ENCODE measurements around the gene POLDIP3.
"Not testable (repeated sequence)": the region's sequence is repeated elsewhere in the genome, so short reads cannot be mapped to it uniquely, and the experiment has no call there.

The POLDIP3 gene

DNA sequence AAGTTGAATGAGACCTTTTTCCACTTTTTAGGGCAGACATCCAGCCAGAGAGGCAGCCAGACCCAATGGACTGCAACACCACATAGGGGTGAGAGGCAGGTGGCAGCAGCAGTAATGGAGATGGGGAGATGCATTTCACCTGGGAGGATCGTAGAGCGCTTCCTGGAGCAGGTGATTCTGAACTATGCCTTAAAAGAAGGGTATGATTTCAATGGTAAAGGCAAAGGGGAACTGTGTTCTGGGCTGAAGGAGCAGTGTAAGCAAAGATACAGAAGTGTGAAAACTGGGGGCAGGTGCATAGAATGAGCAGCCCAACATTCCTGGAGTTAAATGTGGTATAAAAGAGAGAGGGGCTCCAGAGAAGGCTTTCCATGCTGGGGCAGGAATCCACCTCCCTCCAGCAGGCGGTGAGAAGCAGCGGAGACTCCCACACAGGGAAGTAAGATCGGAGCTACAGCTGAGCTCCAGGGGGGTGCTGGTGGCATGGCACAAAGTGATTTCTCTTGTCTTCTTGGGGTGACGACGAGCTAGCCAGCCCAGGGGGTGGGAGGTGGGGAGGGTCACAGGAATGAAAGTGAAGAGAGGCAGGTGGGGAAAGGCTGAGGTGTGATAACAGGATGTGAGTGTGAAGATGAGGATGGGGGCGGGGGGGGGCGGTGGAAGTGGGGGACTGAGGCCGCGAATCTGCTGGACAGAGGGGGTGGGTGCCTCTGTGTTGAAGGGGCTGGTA, 65.2 kb downstream of the POLDIP3 start:
- no peak for DNase-seq (ENCODE audit: low read depth)
- no peak overlapping the region for H3K4me3 ChIP-seq (ENCODE audit: low read length)
- TF ChIP-seq, protein P1, sequence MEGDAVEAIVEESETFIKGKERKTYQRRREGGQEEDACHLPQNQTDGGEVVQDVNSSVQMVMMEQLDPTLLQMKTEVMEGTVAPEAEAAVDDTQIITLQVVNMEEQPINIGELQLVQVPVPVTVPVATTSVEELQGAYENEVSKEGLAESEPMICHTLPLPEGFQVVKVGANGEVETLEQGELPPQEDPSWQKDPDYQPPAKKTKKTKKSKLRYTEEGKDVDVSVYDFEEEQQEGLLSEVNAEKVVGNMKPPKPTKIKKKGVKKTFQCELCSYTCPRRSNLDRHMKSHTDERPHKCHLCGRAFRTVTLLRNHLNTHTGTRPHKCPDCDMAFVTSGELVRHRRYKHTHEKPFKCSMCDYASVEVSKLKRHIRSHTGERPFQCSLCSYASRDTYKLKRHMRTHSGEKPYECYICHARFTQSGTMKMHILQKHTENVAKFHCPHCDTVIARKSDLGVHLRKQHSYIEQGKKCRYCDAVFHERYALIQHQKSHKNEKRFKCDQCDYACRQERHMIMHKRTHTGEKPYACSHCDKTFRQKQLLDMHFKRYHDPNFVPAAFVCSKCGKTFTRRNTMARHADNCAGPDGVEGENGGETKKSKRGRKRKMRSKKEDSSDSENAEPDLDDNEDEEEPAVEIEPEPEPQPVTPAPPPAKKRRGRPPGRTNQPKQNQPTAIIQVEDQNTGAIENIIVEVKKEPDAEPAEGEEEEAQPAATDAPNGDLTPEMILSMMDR (IDR thresholded peaks at IDR 0.05; ENCODE audit: insufficient read depth, low read depth, low read length, missing control alignments), result no peak

DNA sequence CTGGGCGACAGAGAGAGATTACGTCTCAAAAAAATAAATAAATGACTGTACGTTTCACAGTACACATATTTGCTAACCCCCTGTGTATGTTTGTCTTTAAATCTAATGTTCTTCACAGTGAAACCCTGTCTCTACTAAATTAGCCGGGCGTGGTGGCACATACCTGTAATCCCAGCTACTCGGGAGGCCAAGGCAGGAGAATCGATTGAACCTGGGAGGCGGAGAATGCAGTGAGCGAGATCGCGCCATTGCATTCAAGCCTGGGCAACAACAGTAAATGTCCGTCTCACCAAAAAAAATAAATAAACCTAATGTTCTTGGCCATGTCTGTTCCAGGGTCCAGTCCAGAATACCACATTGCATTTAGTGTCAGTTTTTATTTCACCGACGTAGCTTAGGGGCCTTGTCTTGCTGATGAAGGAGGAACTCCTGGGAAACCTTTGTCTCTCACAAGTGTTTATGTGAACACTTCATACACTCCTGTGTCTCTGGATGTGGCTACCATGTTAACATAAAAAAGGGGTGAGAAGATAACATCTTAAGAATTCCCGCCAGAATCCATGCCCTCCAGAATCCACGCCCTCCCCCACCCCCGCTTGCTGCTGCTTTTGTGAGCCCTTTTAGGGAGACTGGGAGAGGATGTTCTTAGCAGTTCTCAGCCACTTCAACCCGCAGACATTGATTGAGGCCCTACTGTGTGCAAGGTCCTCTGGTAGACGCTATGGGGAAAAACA, 65.9 kb downstream of the POLDIP3 start:
- TF ChIP-seq, protein P1 (IDR thresholded peaks at IDR 0.05; ENCODE audit: insufficient read depth, low read depth, low read length, missing control alignments), result no peak

DNA sequence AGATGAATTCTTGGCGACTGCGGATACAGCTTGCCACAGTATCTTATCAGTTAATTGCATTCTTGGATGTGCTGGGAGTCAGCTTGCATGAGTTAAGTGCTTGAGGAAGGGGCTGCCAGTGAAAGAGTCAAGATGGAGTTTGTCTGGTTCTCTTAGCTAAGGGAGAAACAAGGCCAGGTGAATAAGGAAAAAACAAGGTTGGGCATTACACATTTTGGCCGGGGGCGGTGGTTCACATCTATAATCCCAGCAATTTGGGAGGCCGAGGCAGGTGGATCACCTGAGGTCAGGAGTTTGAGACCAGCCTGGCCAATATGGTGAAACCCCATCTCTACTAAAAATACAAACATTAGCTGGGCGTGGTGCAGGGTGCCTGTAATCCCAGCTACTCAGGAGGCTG, 66.6 kb downstream of the POLDIP3 start:
- H3K4me3 ChIP-seq (ENCODE audit: low read length); DNase-seq (ENCODE audit: low read depth): not testable (repeated sequence)

More for the DNA sequence above, 65.9 kb downstream of the POLDIP3 start:
- no peak for DNase-seq (ENCODE audit: low read depth)
- H3K4me3 ChIP-seq (ENCODE audit: low read length), result no peak overlapping the region

DNA sequence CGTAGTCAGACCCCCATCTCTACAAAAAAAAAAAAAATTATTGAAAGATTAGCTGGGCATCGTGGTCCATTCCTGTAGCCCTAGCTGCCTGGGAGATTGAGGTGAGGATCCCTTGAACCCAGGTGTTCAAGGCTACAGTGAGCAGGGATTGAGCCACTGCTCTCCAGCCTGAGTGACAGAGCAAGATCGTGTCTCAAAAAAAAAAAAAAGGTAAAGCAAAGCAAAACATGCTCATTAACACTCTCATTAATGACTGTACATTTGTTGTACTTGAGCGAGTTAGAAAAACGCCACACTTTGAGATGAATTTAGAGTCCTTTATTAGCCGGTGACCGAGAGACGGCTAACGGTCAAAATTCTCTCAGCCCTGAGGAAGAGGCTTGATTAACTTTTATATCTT, 67.1 kb downstream of the POLDIP3 start:
- DNase-seq (ENCODE audit: low read depth), result no peak
- H3K4me3 ChIP-seq (ENCODE audit: low read length), result no peak overlapping the region
- TF ChIP-seq, protein P1 (IDR thresholded peaks at IDR 0.05; ENCODE audit: insufficient read depth, low read depth, low read length, missing control alignments), result no peak

DNA sequence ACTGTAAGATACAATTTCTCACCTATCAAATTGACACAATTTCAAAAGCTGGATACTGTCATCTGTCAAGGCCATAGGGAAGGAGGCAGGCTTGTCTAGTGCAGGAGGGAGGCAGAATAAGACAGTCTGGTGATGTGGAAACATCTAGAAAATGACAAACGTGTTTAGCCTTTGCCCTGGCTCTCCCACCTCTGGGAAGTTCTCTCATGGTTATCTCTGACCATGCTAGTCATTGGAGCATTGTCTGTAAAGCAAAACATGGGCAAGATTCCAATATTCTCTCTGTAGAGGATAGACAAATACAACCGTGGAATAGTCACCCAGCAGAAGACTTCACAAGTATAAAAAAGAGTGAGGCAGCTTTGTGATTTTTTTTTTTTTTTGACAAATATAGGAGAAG, 70.0 kb downstream of the POLDIP3 start:
- H3K4me3 ChIP-seq (ENCODE audit: low read length), result no peak overlapping the region
- DNase-seq (ENCODE audit: low read depth), result no peak
- TF ChIP-seq, protein P1 (IDR thresholded peaks at IDR 0.05; ENCODE audit: insufficient read depth, low read depth, low read length, missing control alignments), result no peak

DNA sequence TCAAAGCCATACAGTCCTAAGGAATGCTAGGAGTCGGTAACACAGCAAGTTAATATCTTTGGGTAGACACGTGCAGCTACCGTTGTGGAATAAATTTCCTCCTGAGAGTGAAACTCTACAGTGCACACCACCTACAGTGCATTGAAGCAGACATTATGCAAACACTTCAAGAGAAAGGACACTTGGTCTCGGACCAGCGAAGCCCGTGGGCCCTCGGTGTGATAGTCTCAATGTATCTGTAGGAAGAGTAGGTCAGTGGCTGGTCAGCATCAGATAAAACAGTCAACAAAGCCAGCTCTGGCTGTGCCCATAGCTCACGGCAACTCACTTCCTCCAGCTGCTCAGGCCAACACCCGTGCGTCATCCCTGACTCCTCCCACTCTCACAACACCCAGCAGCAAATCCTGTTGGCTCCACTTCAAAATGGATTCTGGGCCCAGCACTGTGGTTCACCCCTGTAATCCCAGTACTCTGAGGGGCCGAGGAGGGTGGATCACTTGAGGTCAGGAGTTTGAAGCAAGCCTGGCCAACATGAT, 75.4 kb downstream of the POLDIP3 start:
- not testable (repeated sequence) for DNase-seq (ENCODE audit: low read depth); H3K4me3 ChIP-seq (ENCODE audit: low read length)

DNA sequence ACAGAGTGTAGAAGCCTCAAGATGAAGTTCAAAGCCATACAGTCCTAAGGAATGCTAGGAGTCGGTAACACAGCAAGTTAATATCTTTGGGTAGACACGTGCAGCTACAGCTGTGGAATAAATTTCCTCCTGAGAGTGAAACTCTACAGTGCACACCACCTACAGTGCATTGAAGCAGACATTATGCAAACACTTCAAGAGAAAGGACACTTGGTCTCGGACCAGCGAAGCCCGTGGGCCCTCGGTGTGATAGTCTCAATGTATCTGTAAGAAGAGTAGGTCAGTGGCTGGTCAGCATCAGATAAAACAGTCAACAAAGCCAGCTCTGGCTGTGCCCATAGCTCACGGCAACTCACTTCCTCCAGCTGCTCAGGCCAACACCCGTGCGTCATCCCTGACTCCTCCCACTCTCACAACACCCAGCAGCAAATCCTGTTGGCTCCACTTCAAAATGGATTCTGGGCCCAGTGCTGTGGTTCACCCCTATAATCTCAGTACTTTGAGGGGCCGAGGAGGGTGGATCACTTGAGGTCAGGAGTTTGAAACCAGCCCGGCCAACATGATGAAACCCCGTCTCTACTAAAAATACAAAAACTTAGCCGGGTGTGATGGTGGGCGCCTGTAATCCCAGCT, 77.4 kb downstream of the POLDIP3 start:
- not testable (repeated sequence) for H3K4me3 ChIP-seq (ENCODE audit: low read length); DNase-seq (ENCODE audit: low read depth)

DNA sequence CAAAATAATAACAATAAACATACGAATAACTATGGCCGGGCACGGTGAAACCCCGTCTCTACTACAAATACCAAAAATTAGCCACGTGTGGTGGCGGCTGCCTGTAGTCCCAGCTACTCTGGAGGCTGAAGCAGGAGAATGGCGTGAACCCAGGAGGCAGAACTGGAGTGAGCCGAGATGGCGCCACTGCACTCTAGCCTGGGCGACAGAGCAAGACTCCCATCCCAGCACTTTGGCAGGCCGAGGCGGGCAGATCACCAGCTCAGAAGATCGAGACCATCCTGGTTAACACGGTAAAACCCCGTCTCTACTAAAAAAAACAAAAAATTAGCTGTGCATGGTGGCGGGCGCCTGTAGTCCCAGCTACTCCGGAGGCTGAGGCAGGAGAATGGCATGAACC, 78.0 kb downstream of the POLDIP3 start:
- not testable (repeated sequence) for DNase-seq (ENCODE audit: low read depth); H3K4me3 ChIP-seq (ENCODE audit: low read length)

DNA sequence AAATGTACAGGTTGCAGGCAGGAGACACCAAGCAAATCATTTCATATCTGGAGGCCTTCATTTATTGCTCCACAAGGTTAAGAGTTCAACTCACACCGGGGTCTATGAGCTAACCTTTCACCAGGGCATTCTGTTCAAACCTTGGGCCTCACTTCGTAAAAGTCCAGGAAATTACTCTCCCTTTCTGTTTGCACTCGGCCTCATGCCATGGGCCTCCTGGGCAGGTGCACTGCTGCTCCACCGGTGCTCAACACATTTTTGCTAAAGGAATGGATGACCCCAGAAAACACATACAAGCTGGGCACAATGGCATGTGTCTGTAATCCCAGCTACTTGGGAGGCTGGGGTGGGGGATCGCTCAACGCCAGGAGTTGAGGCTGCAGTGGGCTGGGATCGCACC, 78.5 kb downstream of the POLDIP3 start:
- TF ChIP-seq, protein P1 (IDR thresholded peaks at IDR 0.05; ENCODE audit: insufficient read depth, low read depth, low read length, missing control alignments), result no peak
- DNase-seq (ENCODE audit: low read depth), result no peak
- no peak overlapping the region for H3K4me3 ChIP-seq (ENCODE audit: low read length)

DNA sequence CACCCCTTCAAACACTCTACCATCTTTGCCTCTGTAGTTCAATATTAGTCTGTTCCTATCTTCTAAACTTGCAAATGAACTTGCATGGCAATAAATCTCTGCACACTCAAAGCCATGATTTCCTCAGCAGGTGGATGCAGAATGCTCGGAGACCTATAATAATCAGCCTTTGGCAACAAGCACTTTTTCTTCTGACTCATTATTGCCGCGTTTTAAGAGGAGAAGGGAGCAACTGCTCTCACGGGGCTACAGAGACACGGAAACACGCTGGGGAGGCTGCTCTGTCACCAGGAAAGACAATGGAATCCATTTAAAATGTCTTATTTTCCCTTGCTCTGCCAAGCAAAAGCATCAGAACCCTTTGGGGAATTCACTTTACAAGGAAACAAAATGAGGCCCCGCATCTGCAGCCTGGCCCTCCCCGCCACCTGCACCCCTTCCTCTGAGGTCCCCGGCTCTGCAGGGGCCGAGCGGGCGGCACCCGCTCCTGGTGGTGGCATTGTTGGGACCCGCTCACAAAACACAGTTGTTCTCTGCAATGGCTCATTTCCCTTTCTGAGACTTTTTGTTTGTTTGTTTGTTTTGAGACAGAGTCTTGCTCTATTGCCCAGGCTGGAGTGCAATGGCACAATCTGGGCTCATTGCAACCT, 79.5 kb downstream of the POLDIP3 start:
- not testable (repeated sequence) for H3K4me3 ChIP-seq (ENCODE audit: low read length); DNase-seq (ENCODE audit: low read depth)
